Parathyroid adenoma (tissue), 2 donors: ENCODE measurements around the gene IL1RL1.

Experiments
- H2AFZ ChIP-seq: fragments of 300-600 bp; sonication (generic); one replicate; pipeline ENCODE4 v1.7.0; 2017; ENCODE audit warnings: antibody characterized with exemption, mild to moderate bottlenecking
- H3K27ac ChIP-seq: fragments of 300-600 bp; sonication (generic); one replicate; pipeline ENCODE4 v1.7.0; 2017
- H3K27me3 ChIP-seq: fragments of 300-600 bp; sonication (generic); one replicate; pipeline ENCODE4 v1.7.0; 2017; ENCODE audit warnings: low read length; ENCODE audit not compliant: control insufficient read depth, insufficient read depth
- H3K36me3 ChIP-seq: fragments of 300-600 bp; sonication (generic); one replicate; pipeline ENCODE4 v1.7.0; 2017; ENCODE audit warnings: low read length; ENCODE audit not compliant: control insufficient read depth, insufficient read depth
- H3K4me1 ChIP-seq: fragments of 300-600 bp; sonication (generic); one replicate; pipeline ENCODE4 v1.7.0; 2017; ENCODE audit warnings: control low read depth
- H3K4me2 ChIP-seq: fragments of 300-600 bp; sonication (generic); one replicate; pipeline ENCODE4 v1.7.0; 2017; ENCODE audit warnings: low read length
- H3K4me3 ChIP-seq: fragments of 300-600 bp; sonication (generic); one replicate; pipeline ENCODE4 v1.7.0; 2017; ENCODE audit warnings: low read depth, low read length
- H3K79me2 ChIP-seq: fragments of 300-600 bp; sonication (generic); one replicate; pipeline ENCODE4 v1.7.0; 2017; ENCODE audit warnings: control low read depth
- H3K9ac ChIP-seq: fragments of 300-600 bp; sonication (generic); one replicate; pipeline ENCODE4 v1.7.0; 2017; ENCODE audit warnings: mild to moderate bottlenecking
- H3K9me3 ChIP-seq: fragments of 300-600 bp; sonication (generic); one replicate; pipeline ENCODE4 v1.7.0; 2017; ENCODE audit warnings: low read length; ENCODE audit not compliant: control insufficient read depth
- CTCF ChIP-seq: fragments of 300-600 bp; sonication (generic); IDR thresholded peaks from one replicate; pipeline ENCODE4 v1.7.0; 2017; ENCODE audit warnings: antibody characterized with exemption, mild to moderate bottlenecking
- donor health status: primary hyperparathyroidism.

IL1RL1 gene

GRCh38 chr2:102310964-102311640 lies at the start of gene IL1RL1:
TSS of gene IL1RL1 (plus strand) at chr2:102311563. CDS start at chr2:102338265, 26,702 bp downstream.
- H3K9me3 ChIP-seq, result no peaks in the 10 kb centered on the region
- H3K4me3 ChIP-seq, result no peak within 1 kb of the TSS
- no peak within 1 kb of the TSS for H3K4me2 ChIP-seq
- no peaks in the 10 kb centered on the region for H3K79me2 ChIP-seq
- no peak for TF ChIP-seq CTCF
- no peak within 1 kb of the TSS for H3K27ac ChIP-seq
- no peak within 1 kb of the TSS for H3K9ac ChIP-seq
- H3K36me3 ChIP-seq, result no peaks in the 10 kb centered on the region
- no peaks in the 10 kb centered on the region for H3K4me1 ChIP-seq
- no peaks in the 10 kb centered on the region for H3K27me3 ChIP-seq
- H2AFZ ChIP-seq, result no peak within 1 kb of the TSS

GRCh38 chr2:102262216-102263129 lies 48.9 kb upstream of the IL1RL1 start:
- no peaks in the 10 kb centered on the region for H3K79me2 ChIP-seq
- H3K27ac ChIP-seq, result no peak overlapping the region
- no peak overlapping the region for H2AFZ ChIP-seq
- no peak overlapping the region for H3K4me3 ChIP-seq
- no peaks in the 10 kb centered on the region for H3K9me3 ChIP-seq
- no peak for TF ChIP-seq CTCF
- H3K27me3 ChIP-seq, result no peaks in the 10 kb centered on the region
- H3K36me3 ChIP-seq, result no peaks in the 10 kb centered on the region
- H3K4me2 ChIP-seq, result no peak overlapping the region
- no peak overlapping the region for H3K9ac ChIP-seq
- no peaks in the 10 kb centered on the region for H3K4me1 ChIP-seq

GRCh38 chr2:102264952-102265351 lies 46.4 kb upstream of the IL1RL1 start:
- Histone ChIP-seq H3K9ac (no peak overlapping the region), H3K4me2 (no peak overlapping the region), H3K27me3 (no peaks in the 10 kb centered on the region), H3K36me3 (no peaks in the 10 kb centered on the region), H3K4me1 (no peaks in the 10 kb centered on the region), H3K9me3 (no peaks in the 10 kb centered on the region), H3K79me2 (no peaks in the 10 kb centered on the region), H3K27ac (no peak overlapping the region), H2AFZ (no peak overlapping the region), H3K4me3 (no peak overlapping the region)
- TF ChIP-seq CTCF, result no peak

GRCh38 chr2:102266204-102266603 lies 45.2 kb upstream of the IL1RL1 start:
- TF ChIP-seq CTCF, result no peak
- no peaks in the 10 kb centered on the region for H3K27me3 ChIP-seq
- no peaks in the 10 kb centered on the region for H3K4me1 ChIP-seq
- no peak overlapping the region for H3K4me2 ChIP-seq
- no peaks in the 10 kb centered on the region for H3K79me2 ChIP-seq
- H3K36me3 ChIP-seq, result no peaks in the 10 kb centered on the region
- H3K9me3 ChIP-seq, result no peaks in the 10 kb centered on the region
- no peak overlapping the region for H3K9ac ChIP-seq
- H3K27ac ChIP-seq, result no peak overlapping the region
- no peak overlapping the region for H2AFZ ChIP-seq
- no peak overlapping the region for H3K4me3 ChIP-seq
